H9 (cell line): Measurements from ENCODE around the gene CREG2. TPM values are rescaled to one million over a fixed set of nuclear protein-coding genes. Genes with fewer than 3 reads are reported as not detected.

Source experiments
- DNase-seq: peaks from one replicate; pipeline ENCODE4 v3.0.0-alpha.2; 2017
- H2AFZ ChIP-seq: one replicate; pipeline ENCODE4 v1.6.1; 2013; ENCODE audit warnings: mild to moderate bottlenecking, low read length, control low read depth, moderate library complexity
- H2AK5ac ChIP-seq: 2 replicates; pipeline ENCODE4 v1.6.1; 2013; ENCODE audit warnings: low read length, control low read depth, mixed read lengths; ENCODE audit not compliant: insufficient read length
- H2BK120ac ChIP-seq: one replicate; pipeline ENCODE4 v1.6.1; 2013; ENCODE audit warnings: low read depth, mild to moderate bottlenecking, low read length, control low read depth, inconsistent platforms; ENCODE audit not compliant: poor library complexity, severe bottlenecking
- H2BK12ac ChIP-seq: 2 replicates; pipeline ENCODE4 v1.6.1; 2013; ENCODE audit warnings: low read length, control low read depth, mixed read lengths, low read depth; ENCODE audit not compliant: insufficient read length
- H2BK15ac ChIP-seq: 2 replicates; pipeline ENCODE4 v1.6.1; 2013; ENCODE audit warnings: low read depth, low read length, control low read depth
- H2BK20ac ChIP-seq: one replicate; pipeline ENCODE4 v1.6.1; 2013; ENCODE audit warnings: low read depth, mild to moderate bottlenecking, low read length, control low read depth, inconsistent platforms; ENCODE audit not compliant: poor library complexity, severe bottlenecking
- H2BK5ac ChIP-seq: 2 replicates; pipeline ENCODE4 v1.6.1; 2013; ENCODE audit warnings: low read length, control low read depth, mixed read lengths; ENCODE audit not compliant: insufficient read length
- H3K14ac ChIP-seq: 2 replicates; pipeline ENCODE4 v1.6.1; 2013; ENCODE audit warnings: low read length, control low read depth; ENCODE audit not compliant: insufficient read depth
- H3K18ac ChIP-seq: 2 replicates; pipeline ENCODE4 v1.6.1; 2013; ENCODE audit warnings: low read depth, mild to moderate bottlenecking, mixed read lengths, low read length, control low read depth; ENCODE audit not compliant: insufficient read length
- H3K23ac ChIP-seq: 2 replicates; pipeline ENCODE4 v1.6.1; 2013; ENCODE audit warnings: low read length, control low read depth, mixed read lengths, low read depth; ENCODE audit not compliant: insufficient read length
- H3K23me2 ChIP-seq: 2 replicates; pipeline ENCODE4 v1.6.1; 2013; ENCODE audit warnings: low read depth, mild to moderate bottlenecking, mixed read lengths, low read length, control low read depth; ENCODE audit not compliant: insufficient read length, poor library complexity, severe bottlenecking
- H3K27ac ChIP-seq: 2 replicates; pipeline ENCODE4 v1.5.1; 2013; ENCODE audit warnings: low read length, control low read depth, mixed read lengths, low read depth; ENCODE audit not compliant: insufficient read length
- H3K27me3 ChIP-seq: 2 replicates; pipeline ENCODE4 v1.6.1; 2013; ENCODE audit warnings: low read length, control low read depth, inconsistent platforms; ENCODE audit not compliant: insufficient read depth
- H3K4ac ChIP-seq: 2 replicates; pipeline ENCODE4 v1.6.1; 2013; ENCODE audit warnings: low read depth, mild to moderate bottlenecking, control low read depth, inconsistent platforms, low read length, moderate library complexity
- H3K4me1 ChIP-seq: 2 replicates; pipeline ENCODE4 v1.6.1; 2013; ENCODE audit warnings: low read length, control low read depth, inconsistent platforms; ENCODE audit not compliant: insufficient read depth
- H3K4me2 ChIP-seq: 2 replicates; pipeline ENCODE4 v1.6.1; 2013; ENCODE audit warnings: low read length, control low read depth, mixed read lengths; ENCODE audit not compliant: insufficient read length, insufficient read depth
- H3K56ac ChIP-seq: 2 replicates; pipeline ENCODE4 v1.6.1; 2013; ENCODE audit warnings: low read depth, mild to moderate bottlenecking, mixed read lengths, low read length, control low read depth; ENCODE audit not compliant: insufficient read length
- H3K79me1 ChIP-seq: 2 replicates; pipeline ENCODE4 v1.6.1; 2013; ENCODE audit warnings: low read depth, mild to moderate bottlenecking, moderate library complexity, low read length, control low read depth, inconsistent platforms; ENCODE audit not compliant: insufficient read depth, poor library complexity, severe bottlenecking
- H3K79me2 ChIP-seq: 2 replicates; pipeline ENCODE4 v1.6.1; 2013; ENCODE audit warnings: low read length, control low read depth, inconsistent platforms; ENCODE audit not compliant: insufficient read depth
- H3K9ac ChIP-seq: 2 replicates; pipeline ENCODE4 v1.6.1; 2013; ENCODE audit warnings: low read length, control low read depth, mixed read lengths; ENCODE audit not compliant: insufficient read length; ENCODE audit errors: extremely low read depth
- H3K9me3 ChIP-seq: one replicate; pipeline ENCODE4 v1.6.1; 2013; ENCODE audit warnings: low read depth, low read length, inconsistent platforms; ENCODE audit not compliant: control insufficient read depth
- H3T11ph ChIP-seq: one replicate; pipeline ENCODE4 v1.6.1; 2013; ENCODE audit warnings: mild to moderate bottlenecking, low read length, control low read depth, inconsistent platforms
- H4K20me1 ChIP-seq: one replicate; pipeline ENCODE4 v1.6.1; 2013; ENCODE audit not compliant: control insufficient read depth, insufficient read length, insufficient read depth
- H4K5ac ChIP-seq: 2 replicates; pipeline ENCODE4 v1.6.1; 2013; ENCODE audit warnings: low read depth, mild to moderate bottlenecking, mixed read lengths, low read length, control low read depth; ENCODE audit not compliant: insufficient read length
- H4K8ac ChIP-seq: replicated peaks from 2 replicates; pipeline ENCODE4 v1.6.1; 2013; ENCODE audit warnings: low read length, control low read depth, mixed read lengths, low read depth; ENCODE audit not compliant: insufficient read length
- H4K91ac ChIP-seq: 2 replicates; pipeline ENCODE4 v1.6.1; 2013; ENCODE audit warnings: low read depth, mild to moderate bottlenecking, moderate library complexity, mixed read lengths, low read length, control low read depth; ENCODE audit not compliant: insufficient read length
- H3K27ac Mint-ChIP-seq, 3 experiments: 2 replicates in 2 of 3; 3 replicates in 1 of 3; pipeline ENCODE4 v1.8.0; 2020 to 2021; ENCODE audit warnings: mixed read lengths in 3 of 3, mild to moderate bottlenecking in 1 of 3, moderate library complexity in 1 of 3
- H3K27me3 Mint-ChIP-seq: 2 replicates; pipeline ENCODE4 v1.8.0; 2021; ENCODE audit warnings: low read depth, mild to moderate bottlenecking, moderate library complexity, mixed read lengths
- H3K36me3 Mint-ChIP-seq, 3 experiments: 2 replicates in 2 of 3; 3 replicates in 1 of 3; pipeline ENCODE4 v1.8.0; 2020 to 2021; ENCODE audit warnings: low read depth in 3 of 3, mixed read lengths in 3 of 3; ENCODE audit not compliant: insufficient read depth in 1 of 3
- H3K4me1 Mint-ChIP-seq, 2 experiments: 2 replicates each; pipeline ENCODE4 v1.8.0; 2020; ENCODE audit warnings: mixed read lengths in 2 of 2
- H3K4me3 Mint-ChIP-seq, 2 experiments: 2 replicates in 1 of 2; 3 replicates in 1 of 2; pipeline ENCODE4 v1.8.0; 2020 to 2021; ENCODE audit warnings: mild to moderate bottlenecking in 2 of 2, mixed read lengths in 2 of 2, moderate library complexity in 1 of 2
- H3K9me3 Mint-ChIP-seq, 2 experiments: 2 replicates in 1 of 2; 3 replicates in 1 of 2; pipeline ENCODE4 v1.8.0; 2020; ENCODE audit warnings: mild to moderate bottlenecking in 2 of 2, mixed read lengths in 2 of 2, moderate library complexity in 1 of 2
- CTCF ChIP-seq: fragments of 200-600 bp; sonication (generic); conservative IDR thresholded peaks from 3 replicates; pipeline ENCODE4 v1.8.0; 2021; ENCODE audit warnings: antibody characterized with exemption, mild to moderate bottlenecking
- WGBS: extraction: QIAGEN DNeasy Blood & Tissue Kit; methylation state at CpG from one replicate; pipeline ENCODE4 v1.1.7; 2013; ENCODE audit warnings: missing lambda C conversion rate, low lambda C conversion rate, mixed read lengths; ENCODE audit not compliant: insufficient read length; ENCODE audit errors: extremely low coverage; 5-methylcytosine and 5-hydroxymethylcytosine counted together
- total RNA-seq: library from RNA; stranded (reverse); gene quantifications from 2 replicates; pipeline ENCODE4 v1.2.1, GENCODE V29; 2021

The CREG2 gene
- total RNA-seq, 1 experiment from 2014 or later, result 0.77 TPM

- peaks cover 4% of the 10 kb centered on the region; the same call in 1 of the 2 replicates for H3K4me1 ChIP-seq
- H3K18ac ChIP-seq, result no peak overlapping the region
- H4K20me1 ChIP-seq, result no peaks in the 10 kb centered on the region
- H3K27ac ChIP-seq, result no peak overlapping the region
- Mint-ChIP-seq H3K27ac (peak overlapping the region in 1 of 3 experiments; percentile 31; a peak in 2 of 7 replicates), H3K4me3 (no peak overlapping the region), H3K4me1 (peaks cover 22 to 32% of the 10 kb centered on the region in 2 experiments), H3K36me3 (peaks cover 3 to 11% (median 9%) of the 10 kb centered on the region in 3 experiments; a peak in 6 of 7 replicates), H3K9me3 (no peaks in the 10 kb centered on the region), H3K27me3 (no peaks in the 10 kb centered on the region)
- H3K9me3 ChIP-seq, result no peaks in the 10 kb centered on the region
- H3K4ac ChIP-seq, result no peak overlapping the region
- H2BK120ac ChIP-seq, result no peak overlapping the region
- no peak overlapping the region for H2AK5ac ChIP-seq
- H3K4me2 ChIP-seq, result no peak overlapping the region
- no peak overlapping the region for H3K14ac ChIP-seq
- H3K79me1 ChIP-seq, result peaks cover 8% of the 10 kb centered on the region
- H3K27me3 ChIP-seq, result no peaks in the 10 kb centered on the region; the same call in 1 of the 2 replicates
- no peak for TF ChIP-seq CTCF
- DNase-seq, result no peak
- no peak overlapping the region for H2BK12ac ChIP-seq
- no peak overlapping the region for H4K91ac ChIP-seq
- no peak overlapping the region for H3K56ac ChIP-seq
- no peak overlapping the region for H2BK20ac ChIP-seq
- no peak overlapping the region for H3T11ph ChIP-seq
- H2BK5ac ChIP-seq, result no peak overlapping the region
- no peak overlapping the region for H2AFZ ChIP-seq
- no peaks in the 10 kb centered on the region for H3K23me2 ChIP-seq
- H3K79me2 ChIP-seq, result peaks cover 22% of the 10 kb centered on the region
- no peak overlapping the region for H2BK15ac ChIP-seq
- no peak overlapping the region for H4K8ac ChIP-seq
- no peak overlapping the region for H3K23ac ChIP-seq
- H4K5ac ChIP-seq, result no peak overlapping the region
- H3K9ac ChIP-seq, result no peak overlapping the region
- WGBS, result no CpG with 5 or more reads among the region's 4 CpGs
These were observed 85.3 kb downstream of the CREG2 start for GRCh38 chr2:101302016-101302415.
